ENCODE measurements around the gene MEA1.

GRCh38 chr6:43058531-43058930 lies 44.8 kb upstream of the MEA1 start:
- no peak for TF ChIP-seq CTCF (conservative IDR thresholded peaks at IDR 0.05 in 1 of 2, IDR thresholded peaks at IDR 0.05 in 1 of 2; ENCODE audit: extremely low read depth in 1 of 2, insufficient read depth in 1 of 2, low read depth in 1 of 2, low read length in 2 of 2)
- no peak for TF ChIP-seq EZH2 (IDR thresholded peaks at IDR 0.05; ENCODE audit: borderline replicate concordance, low read length)

Measured in mammary epithelial cell (primary cell).